OCI-LY1 (cell line): ENCODE data around the gene SHISA5.

Experiments
- H2AFZ ChIP-seq: fragments of 200-600 bp; sonication (generic), shearing (Covaris generic); 2 replicates; pipeline ENCODE4 v1.6.0; 2014; ENCODE audit warnings: antibody characterized with exemption, mild to moderate bottlenecking, low read length
- H3F3A ChIP-seq: fragments of 200-600 bp; sonication (generic), shearing (Covaris generic); 2 replicates; pipeline ENCODE4 v1.6.0; 2014; ENCODE audit warnings: mild to moderate bottlenecking, antibody characterized with exemption, low read length, moderate library complexity; ENCODE audit not compliant: insufficient read depth
- H3K27ac ChIP-seq: fragments of 200-600 bp; sonication (generic); 2 replicates; pipeline ENCODE4 v1.5.1; 2014; ENCODE audit warnings: low read length, mixed run types, mild to moderate bottlenecking, low read depth; ENCODE audit not compliant: poor library complexity, severe bottlenecking
- H3K27me3 ChIP-seq: fragments of 200-600 bp; sonication (generic); 2 replicates; pipeline ENCODE4 v1.6.0; 2014; ENCODE audit warnings: antibody characterized with exemption, mild to moderate bottlenecking, low read length, moderate library complexity; ENCODE audit not compliant: insufficient read depth
- H3K36me3 ChIP-seq: fragments of 200-600 bp; sonication (generic); 2 replicates; pipeline ENCODE4 v1.6.1; 2014; ENCODE audit warnings: mild to moderate bottlenecking, antibody characterized with exemption, low read length, moderate library complexity, mixed read lengths; ENCODE audit not compliant: insufficient read depth
- H3K4me1 ChIP-seq: fragments of 200-600 bp; sonication (generic); 2 replicates; pipeline ENCODE4 v1.5.1; 2014; ENCODE audit warnings: mild to moderate bottlenecking, low read length, moderate library complexity; ENCODE audit not compliant: insufficient read depth, severe bottlenecking
- H3K4me2 ChIP-seq: fragments of 200-600 bp; sonication (generic), shearing (Covaris generic); 2 replicates; pipeline ENCODE4 v1.6.1; 2014; ENCODE audit warnings: low read length
- H3K4me3 ChIP-seq: fragments of 200-600 bp; sonication (generic); 2 replicates; pipeline ENCODE4 v1.5.1; 2014; ENCODE audit warnings: low read length, low read depth, mild to moderate bottlenecking, mixed read lengths; ENCODE audit not compliant: poor library complexity, severe bottlenecking
- H3K79me2 ChIP-seq: fragments of 200-600 bp; shearing (Covaris generic); 2 replicates; pipeline ENCODE4 v1.6.1; 2016; ENCODE audit warnings: mixed run types, low read length, mixed read lengths; ENCODE audit not compliant: insufficient read depth
- H3K9ac ChIP-seq: fragments of 200-600 bp; sonication (generic), shearing (Covaris generic); 2 replicates; pipeline ENCODE4 v1.6.1; 2014; ENCODE audit warnings: mild to moderate bottlenecking, low read length, mixed read lengths
- H3K9me2 ChIP-seq: fragments of 200-600 bp; sonication (generic), shearing (Covaris generic); 2 replicates; pipeline ENCODE4 v1.6.1; 2014; ENCODE audit warnings: low read depth, mild to moderate bottlenecking, low read length, mixed read lengths
- H3K9me3 ChIP-seq: fragments of 200-600 bp; shearing (Covaris generic); 2 replicates; pipeline ENCODE4 v1.6.1; 2014; ENCODE audit warnings: low read length, mixed read lengths
- H4K20me1 ChIP-seq: fragments of 200-600 bp; sonication (generic), shearing (Covaris generic); 2 replicates; pipeline ENCODE4 v1.6.0; 2016; ENCODE audit warnings: mild to moderate bottlenecking, low read length; ENCODE audit not compliant: insufficient read depth
- EZH2 ChIP-seq: fragments of 200-600 bp; sonication (generic), shearing (Covaris generic); IDR thresholded peaks from 2 replicates; pipeline ENCODE4 v1.8.0; 2017; ENCODE audit warnings: borderline replicate concordance, mixed run types, mild to moderate bottlenecking, antibody characterized with exemption, low read length, moderate library complexity, mixed read lengths
- TF ChIP-seq, protein P1 (sequence below): fragments of 200-600 bp; sonication (generic), shearing (Covaris generic); IDR thresholded peaks from 2 replicates; pipeline ENCODE4 v1.5.1; 2017; ENCODE audit warnings: mild to moderate bottlenecking, antibody characterized with exemption, low read length, moderate library complexity, mixed read lengths

SHISA5 gene

DNA sequence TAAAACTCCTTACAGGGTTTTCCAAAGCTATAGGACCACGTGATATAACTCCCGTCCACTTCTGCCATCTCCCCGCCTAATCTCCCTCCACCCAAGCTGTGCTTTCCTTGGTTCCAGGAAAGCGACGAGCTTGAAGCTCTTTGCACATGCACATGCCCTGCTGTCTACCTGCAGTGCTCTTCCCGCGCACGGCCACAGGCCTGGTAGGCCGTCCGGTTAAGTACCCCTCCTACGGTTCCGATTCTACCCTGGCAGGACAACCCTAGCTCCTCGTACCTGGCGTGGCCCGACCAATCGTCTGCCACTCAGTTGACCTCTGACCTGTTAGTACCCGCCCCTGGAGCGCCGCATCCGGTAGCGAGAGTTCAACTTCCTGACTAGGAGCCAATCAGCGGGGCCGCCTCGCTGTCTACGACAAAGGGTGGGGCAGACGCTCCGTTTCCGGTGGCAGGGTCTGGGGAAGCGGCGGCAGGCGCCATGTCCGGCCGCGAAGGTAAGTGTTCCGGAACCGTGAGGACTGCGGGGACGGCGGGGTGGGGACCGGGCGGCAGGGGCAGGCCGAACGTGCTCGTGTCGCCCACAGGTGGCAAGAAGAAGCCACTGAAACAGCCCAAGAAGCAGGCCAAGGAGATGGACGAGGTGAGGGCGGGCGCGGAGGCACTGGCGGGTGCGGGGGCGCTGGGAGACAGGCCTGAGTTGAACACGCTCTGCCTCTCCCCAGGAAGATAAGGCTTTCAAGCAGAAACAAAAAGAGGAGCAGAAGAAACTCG lies 64.0 kb downstream of the SHISA5 start, which contains the start of the genes CCDC51 and TMA7:
CCDC51 (minus strand) TSS at position 300 of the 770 bp plus-strand sequence. CDS start 4,991 bp downstream, outside the sequence.
TMA7 (plus strand) TSS at position 438 of the 770 bp plus-strand sequence; CDS start at position 478, 40 bp downstream.
- Histone ChIP-seq H3K9me3 (no peaks in the 10 kb centered on the region), H3K9me2 (no peaks in the 10 kb centered on the region), H3K9ac (peak within 1 kb of the TSS; percentile 83), H3K27ac (peak within 1 kb of the TSS; percentile 55), H2AFZ (no peak within 1 kb of the TSS), H3K4me1 (peaks cover 51% of the 10 kb centered on the region), H3K27me3 (no peaks in the 10 kb centered on the region), H3K4me2 (peak within 1 kb of the TSS; percentile 78), H3K36me3 (peaks cover 34% of the 10 kb centered on the region), H3K4me3 (peak within 1 kb of the TSS; percentile 80), H4K20me1 (no peaks in the 10 kb centered on the region), H3K79me2 (peaks cover 19% of the 10 kb centered on the region), H3F3A (no peaks in the 10 kb centered on the region)
- TF ChIP-seq EZH2 = no peak
- TF ChIP-seq, protein P1, sequence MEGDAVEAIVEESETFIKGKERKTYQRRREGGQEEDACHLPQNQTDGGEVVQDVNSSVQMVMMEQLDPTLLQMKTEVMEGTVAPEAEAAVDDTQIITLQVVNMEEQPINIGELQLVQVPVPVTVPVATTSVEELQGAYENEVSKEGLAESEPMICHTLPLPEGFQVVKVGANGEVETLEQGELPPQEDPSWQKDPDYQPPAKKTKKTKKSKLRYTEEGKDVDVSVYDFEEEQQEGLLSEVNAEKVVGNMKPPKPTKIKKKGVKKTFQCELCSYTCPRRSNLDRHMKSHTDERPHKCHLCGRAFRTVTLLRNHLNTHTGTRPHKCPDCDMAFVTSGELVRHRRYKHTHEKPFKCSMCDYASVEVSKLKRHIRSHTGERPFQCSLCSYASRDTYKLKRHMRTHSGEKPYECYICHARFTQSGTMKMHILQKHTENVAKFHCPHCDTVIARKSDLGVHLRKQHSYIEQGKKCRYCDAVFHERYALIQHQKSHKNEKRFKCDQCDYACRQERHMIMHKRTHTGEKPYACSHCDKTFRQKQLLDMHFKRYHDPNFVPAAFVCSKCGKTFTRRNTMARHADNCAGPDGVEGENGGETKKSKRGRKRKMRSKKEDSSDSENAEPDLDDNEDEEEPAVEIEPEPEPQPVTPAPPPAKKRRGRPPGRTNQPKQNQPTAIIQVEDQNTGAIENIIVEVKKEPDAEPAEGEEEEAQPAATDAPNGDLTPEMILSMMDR = no peak; the same call in 1 of the 2 replicates

DNA sequence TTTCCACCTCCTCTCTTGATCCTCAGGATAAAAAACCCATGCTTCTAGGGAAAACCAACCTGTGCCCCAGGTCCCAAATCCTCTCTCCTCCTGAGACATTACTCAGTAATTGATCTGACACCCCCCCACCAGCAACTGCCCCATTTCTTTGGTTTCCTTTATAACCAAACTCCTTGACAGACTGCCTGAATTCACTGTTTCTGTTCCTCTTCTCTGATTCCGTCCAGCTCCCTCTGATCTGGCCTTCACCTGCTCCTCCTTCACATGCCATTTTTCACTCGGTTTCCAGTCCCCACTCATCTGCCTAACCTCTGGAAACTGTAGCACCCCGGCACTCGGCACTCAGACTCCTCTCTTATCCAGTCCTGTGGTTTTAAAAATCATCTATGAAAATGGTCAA lies 66.2 kb downstream of the SHISA5 start:
- H3K9me2 ChIP-seq = no peaks in the 10 kb centered on the region
- H3K9ac ChIP-seq = no peak overlapping the region
- TF ChIP-seq, protein P1 = no peak
- TF ChIP-seq EZH2 = no peak
- no peaks in the 10 kb centered on the region for H3F3A ChIP-seq
- H4K20me1 ChIP-seq = no peaks in the 10 kb centered on the region
- no peak overlapping the region for H2AFZ ChIP-seq
- peaks cover 19% of the 10 kb centered on the region for H3K79me2 ChIP-seq
- no peaks in the 10 kb centered on the region for H3K9me3 ChIP-seq
- H3K4me2 ChIP-seq = no peak overlapping the region
- H3K27ac ChIP-seq = no peak overlapping the region
- peaks cover 51% of the 10 kb centered on the region for H3K4me1 ChIP-seq
- H3K36me3 ChIP-seq = peaks cover 37% of the 10 kb centered on the region
- H3K27me3 ChIP-seq = no peaks in the 10 kb centered on the region
- no peak overlapping the region for H3K4me3 ChIP-seq

DNA sequence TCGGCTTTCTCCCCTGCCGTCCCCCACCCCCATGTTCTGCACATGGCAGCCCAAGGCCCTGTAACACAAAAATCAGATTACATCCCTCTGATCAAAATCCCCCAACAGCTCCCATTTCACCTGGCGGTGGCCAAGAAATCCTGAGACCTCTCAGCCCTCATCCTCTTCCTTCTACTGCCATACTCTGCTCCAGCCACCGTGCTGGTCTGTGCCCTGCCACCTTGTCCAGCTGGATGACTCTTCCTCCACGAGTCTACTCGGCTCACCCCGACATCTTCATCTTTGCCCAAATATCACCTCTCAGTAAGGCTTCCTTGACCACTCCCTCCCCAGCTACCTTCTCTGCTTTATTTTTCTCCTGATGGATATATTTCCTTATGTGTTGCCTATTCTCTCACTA lies 67.1 kb downstream of the SHISA5 start:
- no peaks in the 10 kb centered on the region for H3K27me3 ChIP-seq
- no peak for TF ChIP-seq EZH2
- TF ChIP-seq, protein P1 = no peak
- peaks cover 47% of the 10 kb centered on the region for H3K4me1 ChIP-seq
- H2AFZ ChIP-seq = no peak overlapping the region
- H3K79me2 ChIP-seq = peaks cover 15% of the 10 kb centered on the region
- H3K9ac ChIP-seq = no peak overlapping the region
- peak overlapping the region; percentile 15 for H3K27ac ChIP-seq
- no peaks in the 10 kb centered on the region for H3K9me2 ChIP-seq
- H4K20me1 ChIP-seq = no peaks in the 10 kb centered on the region
- peaks cover 38% of the 10 kb centered on the region for H3K36me3 ChIP-seq
- no peaks in the 10 kb centered on the region for H3K9me3 ChIP-seq
- no peak overlapping the region for H3K4me3 ChIP-seq
- H3F3A ChIP-seq = no peaks in the 10 kb centered on the region
- H3K4me2 ChIP-seq = no peak overlapping the region; the same call in 1 of the 2 replicates
